Keratinocyte (primary cell): Measurements from ENCODE around the gene ANKRD6.

Source experiments
- CTCF ChIP-seq, 3 experiments: IDR thresholded peaks in 1 of 3; conservative IDR thresholded peaks in 1 of 3; optimal IDR thresholded peaks in 1 of 3; 2 replicates in 2 of 3; 3 replicates in 1 of 3; pipeline versions ENCODE3 to v1.5.1; 2011; ENCODE audit warnings: low read length in 3 of 3, mild to moderate bottlenecking in 3 of 3, moderate library complexity in 2 of 3, control low read depth in 1 of 3, inconsistent platforms in 1 of 3; ENCODE audit not compliant: insufficient read depth in 2 of 3; ENCODE audit errors: extremely low read depth in 1 of 3
- EZH2 ChIP-seq: IDR thresholded peaks from one replicate; pipeline ENCODE4 v1.6.1; 2012; ENCODE audit warnings: inconsistent platforms, mild to moderate bottlenecking, low read length, moderate library complexity

GRCh38 chr6:89555806-89556205 is 122.9 kb downstream of the ANKRD6 start:
- no peak for TF ChIP-seq CTCF (optimal IDR thresholded peaks at IDR 0.05 in 1 of 3, IDR thresholded peaks at IDR 0.05 in 1 of 3, conservative IDR thresholded peaks at IDR 0.05 in 1 of 3; ENCODE audit: extremely low read depth in 1 of 3, insufficient read depth in 2 of 3, low read length in 3 of 3)
- TF ChIP-seq EZH2: no peak
